ENCODE results near the gene SERPINE2.
A peak's percentile ranks its signal among the peaks of the same experiment; 100 is the strongest.

Gene SERPINE2

GRCh38 chr2:224039080-224039769 lies at the start of gene SERPINE2:
Gene SERPINE2, minus strand, starts transcription at chr2:224039286. Its CDS starts 37,386 bp downstream, at chr2:224001900.
- DNase-seq = peak; percentile 40

GRCh38 chr2:224086226-224086914 lies 47.3 kb upstream of the SERPINE2 start:
- DNase-seq = no peak

- DNase-seq = no peak
Measured at GRCh38 chr2:224085811-224086210, 46.7 kb upstream of the SERPINE2 start.

GRCh38 chr2:224085246-224085645 lies 46.2 kb upstream of the SERPINE2 start:
- no peak for DNase-seq

- no peak for DNase-seq
Measured at GRCh38 chr2:224084266-224084892, 45.3 kb upstream of the SERPINE2 start.

- no peak for DNase-seq
Measured at GRCh38 chr2:224083638-224084037, 44.6 kb upstream of the SERPINE2 start.

GRCh38 chr2:224078656-224079055 lies 39.6 kb upstream of the SERPINE2 start:
- no peak for DNase-seq

- DNase-seq = no peak
Measured at GRCh38 chr2:224077773-224078507, 38.9 kb upstream of the SERPINE2 start.

- no peak for DNase-seq
Measured at GRCh38 chr2:224075588-224075987, 36.5 kb upstream of the SERPINE2 start.

- no peak for DNase-seq
Measured at GRCh38 chr2:224073676-224074075, 34.6 kb upstream of the SERPINE2 start.

GRCh38 chr2:224072541-224073188 lies 33.6 kb upstream of the SERPINE2 start:
- no peak for DNase-seq

GRCh38 chr2:224069172-224069571 lies 30.1 kb upstream of the SERPINE2 start:
- no peak for DNase-seq

GRCh38 chr2:224063298-224063648 lies 24.2 kb upstream of the SERPINE2 start:
- DNase-seq = no peak

- no peak for DNase-seq
Measured at GRCh38 chr2:224062481-224063297, 23.6 kb upstream of the SERPINE2 start.

GRCh38 chr2:224060783-224061482 lies 21.8 kb upstream of the SERPINE2 start:
- DNase-seq = no peak

- DNase-seq = no peak
Measured at GRCh38 chr2:224059178-224059577, 20.1 kb upstream of the SERPINE2 start.

GRCh38 chr2:224058048-224058775 lies 19.1 kb upstream of the SERPINE2 start:
- DNase-seq = no peak

GRCh38 chr2:224056889-224057288 lies 17.8 kb upstream of the SERPINE2 start:
- no peak for DNase-seq

GRCh38 chr2:224055101-224055500 lies 16.0 kb upstream of the SERPINE2 start:
- no peak for DNase-seq

GRCh38 chr2:224046752-224047151 lies 7.7 kb upstream of the SERPINE2 start:
- no peak for DNase-seq
